K562 (cell line): ENCODE data around the gene HNF1B. TPM values are rescaled to one million over a fixed set of nuclear protein-coding genes. Genes with fewer than 3 reads are reported as not detected.

ENCODE experiments used
- ATAC-seq: fragments of 200-7000 bp; cut with Tn5 transposase; 3 replicates; pipeline ENCODE4 v1.9.1; 2020; ENCODE audit warnings: moderate library complexity
- BruUV-seq: library from RNA; stranded (reverse); fragments of 400-500 nt; replicated peaks from 2 replicates; lab custom pipeline; 2021; lab: Mats Ljungman, UMichigan
- CTCF ChIA-PET: fragments of 300-600 bp; formaldehyde crosslinking; extraction: SDS; loops from one replicate; lab custom pipeline; 2021; ENCODE audit warnings: low intra/inter-chr PET ratio; lab: Yijun Ruan, JAX
- POLR2A ChIA-PET: fragments of 300-600, 350-650 bp; sonication (Branson Sonifier 250); formaldehyde crosslinking; extraction: SDS; loops from one replicate; lab custom pipeline; 2021; ENCODE audit warnings: antibody characterized with exemption, inconsistent platforms; lab: Yijun Ruan, JAX
- DNase-seq, 4 experiments: peaks; one replicate each; pipeline versions ENCODE4 v3.0.0 to v3.0.0-alpha.2; 2011 to 2018; ENCODE audit warnings: low spot score in 3 of 4, mixed read lengths in 3 of 4; ENCODE audit errors: extremely low read depth in 1 of 4
- FAIRE-seq: peaks from 2 replicates; lab custom pipeline; 2011; peaks lifted over from hg19 to GRCh38; lab: Jason Lieb, UNC
- H2AFZ ChIP-seq: 2 replicates; pipeline ENCODE4 v1.6.0; 2011; ENCODE audit warnings: low read depth, low read length, control low read depth, inconsistent platforms
- H3K27ac ChIP-seq: fragments of 200-600 bp; 3 replicates; pipeline ENCODE4 v1.8.0; 2011; ENCODE audit warnings: low read depth, mild to moderate bottlenecking, control low read depth, inconsistent platforms, low read length, moderate library complexity, mixed read lengths; ENCODE audit errors: extremely low read depth
- H3K27me3 ChIP-seq, 2 experiments: fragments of 300-600 bp in 1 of 2; 2 replicates in 1 of 2; 3 replicates in 1 of 2; pipeline versions ENCODE4 v1.6.0 to v1.8.0; 2011; ENCODE audit warnings: inconsistent platforms in 2 of 2, low read length in 2 of 2, mild to moderate bottlenecking in 1 of 2, mixed read lengths in 1 of 2, moderate library complexity in 1 of 2; ENCODE audit not compliant: control insufficient read depth in 2 of 2, insufficient read depth in 2 of 2
- H3K36me3 ChIP-seq: fragments of 300-600 bp; 3 replicates; pipeline ENCODE4 v1.8.0; 2011; ENCODE audit warnings: mild to moderate bottlenecking, low read length, inconsistent platforms; ENCODE audit not compliant: control insufficient read depth, insufficient read depth
- H3K4me1 ChIP-seq, 2 experiments: fragments of 200-600 bp in 1 of 2; replicated peaks in 1 of 2; 2 replicates in 1 of 2; 3 replicates in 1 of 2; pipeline versions ENCODE4 v1.5.1 to v1.8.0; 2011; ENCODE audit warnings: inconsistent platforms in 2 of 2, low read length in 2 of 2, mild to moderate bottlenecking in 1 of 2, mixed read lengths in 1 of 2, moderate library complexity in 1 of 2; ENCODE audit not compliant: control insufficient read depth in 2 of 2, insufficient read depth in 2 of 2
- H3K4me2 ChIP-seq: 2 replicates; pipeline ENCODE4 v1.6.1; 2011; ENCODE audit warnings: low read length, control low read depth, inconsistent platforms, mixed read lengths; ENCODE audit not compliant: insufficient read depth
- H3K4me3 ChIP-seq: fragments of 200-600 bp; sonication (generic), shearing (Covaris generic); 2 replicates; pipeline ENCODE4 v1.5.1; 2016; ENCODE audit warnings: control low read depth, inconsistent platforms
- H3K79me2 ChIP-seq: fragments of 200-600 bp; 3 replicates; pipeline ENCODE4 v1.8.0; 2011; ENCODE audit warnings: low read length, inconsistent platforms; ENCODE audit not compliant: control insufficient read depth, insufficient read depth
- H3K9ac ChIP-seq, 2 experiments: 2 replicates each; pipeline versions ENCODE4 v1.6.0 to v1.6.1; 2011; ENCODE audit warnings: low read depth in 2 of 2, low read length in 2 of 2, control low read depth in 1 of 2, inconsistent platforms in 1 of 2, mild to moderate bottlenecking in 1 of 2, mixed read lengths in 1 of 2; ENCODE audit not compliant: insufficient read depth in 1 of 2
- H3K9me1 ChIP-seq: one replicate; pipeline ENCODE4 v1.6.0; 2011; ENCODE audit warnings: inconsistent platforms, mild to moderate bottlenecking, low read length, moderate library complexity; ENCODE audit not compliant: control insufficient read depth, insufficient read depth
- H3K9me3 ChIP-seq: replicated peaks from 2 replicates; pipeline ENCODE4 v1.5.1; 2011; ENCODE audit warnings: low read depth, low read length, inconsistent platforms; ENCODE audit not compliant: control insufficient read depth, insufficient read depth
- H4K20me1 ChIP-seq: replicated peaks from 2 replicates; pipeline ENCODE4 v1.6.1; 2011; ENCODE audit warnings: low read length, inconsistent platforms, mixed read lengths; ENCODE audit not compliant: control insufficient read depth, insufficient read depth
- CTCF ChIP-seq, 3 experiments: IDR thresholded peaks in 2 of 3; conservative IDR thresholded peaks in 1 of 3; 2 replicates each; pipeline ENCODE4 v1.5.1; 2011 to 2012; ENCODE audit warnings: low read length in 3 of 3, mild to moderate bottlenecking in 3 of 3, control low read depth in 2 of 3, improper control_type of control experiment in 1 of 3, inconsistent platforms in 1 of 3, low read depth in 1 of 3, mixed read lengths in 1 of 3, moderate library complexity in 1 of 3; ENCODE audit not compliant: insufficient read depth in 2 of 3
- PTRF ChIP-seq: fragments of 450-650 bp; IDR thresholded peaks from 2 replicates; pipeline ENCODE4 v1.6.1; 2016; ENCODE audit warnings: mild to moderate bottlenecking, missing genetic modification characterization, missing compliant biosample characterization
- RAD21 ChIP-seq, 2 experiments: fragments of 250-450 bp in 1 of 2; fragments of 450-650 bp in 1 of 2; sonication (Bioruptor Pico) in 1 of 2; formaldehyde crosslinking in 1 of 2; IDR thresholded peaks in 1 of 2; conservative IDR thresholded peaks in 1 of 2; 2 replicates each; pipeline versions ENCODE4 v1.4.0 to v1.8.0; 2020 to 2022; ENCODE audit warnings: mild to moderate bottlenecking in 2 of 2, moderate library complexity in 1 of 2
- RBM25 ChIP-seq: fragments of 200-400 bp; formaldehyde crosslinking; IDR thresholded peaks from 2 replicates; pipeline ENCODE4 v1.6.1; 2018; ENCODE audit warnings: low read length, low read depth, moderate library complexity; ENCODE audit not compliant: severe bottlenecking
- SMARCA5 ChIP-seq: fragments of 450-650 bp; IDR thresholded peaks from 2 replicates; pipeline ENCODE4 v1.6.1; 2016
- ZFP36 ChIP-seq: fragments of 150-350 bp; IDR thresholded peaks from 2 replicates; pipeline ENCODE4 v1.6.1; 2018; ENCODE audit warnings: low read length, low read depth; ENCODE audit not compliant: partially characterized antibody
- ZNF436 ChIP-seq: fragments of 250-450, 450-650 bp; sonication (Bioruptor Pico); formaldehyde crosslinking; IDR thresholded peaks from 2 replicates; pipeline ENCODE4 v1.7.0; 2020; ENCODE audit warnings: mild to moderate bottlenecking
- ZNF57 ChIP-seq: fragments of 450-650 bp; formaldehyde crosslinking; IDR thresholded peaks from 2 replicates; pipeline ENCODE4 v1.4.0; 2020; ENCODE audit warnings: mild to moderate bottlenecking, moderate library complexity
- WGBS: fragments of 100-300 bp; shearing (Covaris generic); methylation state at CpG from one replicate; pipeline ENCODE4 v1.1.6; 2016; ENCODE audit warnings: low coverage, mixed read lengths; ENCODE audit not compliant: insufficient coverage; ENCODE audit errors: missing lambda C conversion rate; 5-methylcytosine and 5-hydroxymethylcytosine counted together
- in situ Hi-C: fragments of 300-500 bp; cut with MboI; formaldehyde crosslinking; loops from 4 replicates; pipeline ENCODE4 v1.15.0; 2018; ENCODE audit warnings: inconsistent platforms, mixed read lengths
- intact Hi-C: fragments of 100-400 bp; cut with micrococcal nuclease; formaldehyde crosslinking; loops from 2 replicates; pipeline ENCODE4 v1.14.2; 2022
- polyA plus RNA-seq, 8 experiments: library from polyadenylated mRNA; depleted of rRNA in 4 of 8; stranded (reverse) in 5 of 8; unstranded in 3 of 8; fragments of >200 nt; fragmentation: Nextera tagmentation in 2 of 8; fragmentation: Illumina TruSeq in 1 of 8; extraction: Ambion mirVana in 2 of 8; extraction: Trizol in 1 of 8; gene quantifications; 2 replicates each; pipeline versions ENCODE4 v1.2.1 to v1.2.3, GENCODE V29; 2011 to 2014; ENCODE audit warnings: inconsistent platforms in 1 of 8, missing spikeins in 1 of 8
- total RNA-seq, 7 experiments: library from RNA; depleted of rRNA in 6 of 7; stranded (reverse); fragments of >200 nt in 6 of 7; fragmentation: Illumina TruSeq in 2 of 7; extraction: Trizol in 2 of 7; gene quantifications; 2 replicates each; pipeline versions ENCODE4 v1.2.1 to v1.2.3, GENCODE V29; 2011 to 2021; ENCODE audit warnings: low replicate concordance in 1 of 7

HNF1B gene
- total and polyA plus RNA-seq, 9 of the 15 experiments (the other 6 are each of a cell fraction or from before 2014, with no cell fraction given), result not detected

- ChIA-PET POLR2A (interaction anchor here (1.3 kb wide), 1 partner anchor 9 kb away, joined by 5 read pairs; no protein-coding TSS in a partner anchor), CTCF (no interaction called here)
- H3K9me1 ChIP-seq, result no peaks in the 10 kb centered on the region
- H3K9me3 ChIP-seq, result no peaks in the 10 kb centered on the region
- in situ Hi-C loops, result no loop called here
- H3K4me3 ChIP-seq, result no peak overlapping the region
- no peak overlapping the region for H3K27ac ChIP-seq
- no TSS peak for BruUV-seq
- no peak for FAIRE-seq
- intact Hi-C loops, result no loop called here
- peaks cover 32 to 47% of the 10 kb centered on the region in 2 experiments for H3K27me3 ChIP-seq
- H3K9ac ChIP-seq, result no peak overlapping the region
- no peak overlapping the region for H3K4me2 ChIP-seq
- H3K36me3 ChIP-seq, result no peaks in the 10 kb centered on the region
- TF ChIP-seq CTCF (IDR thresholded peaks at IDR 0.05 in 2 of 3, conservative IDR thresholded peaks at IDR 0.05 in 1 of 3; ENCODE audit: insufficient read depth in 2 of 3, low read depth in 1 of 3, low read length in 3 of 3) (peak in 2 of 3 experiments; percentile 19 to 29; a peak in 3 of 6 replicates), RAD21 (CRISPR knock-in tag; conservative IDR thresholded peaks at IDR 0.05 in 1 of 2, IDR thresholded peaks at IDR 0.05 in 1 of 2) (0 out of 4 replicates have a peak, but pooled peaks of 1 of the 2 experiments have one; percentile 8), SMARCA5 (peak; percentile 83), ZNF57 (CRISPR knock-in tag) (no peak), ZNF436 (CRISPR knock-in tag) (peak; percentile 39), PTRF (tag) (no peak), RBM25 (peak; percentile 93), ZFP36 (peak; percentile 99)
- no peak for DNase-seq
- 0% methylated on average over 1 of the region's 1 CpG for WGBS
- H4K20me1 ChIP-seq, result no peaks in the 10 kb centered on the region; the same call in 1 of the 2 replicates
- ATAC-seq, result no peak
- peaks cover 0 to 4% of the 10 kb centered on the region in 2 experiments; a peak in 1 of 5 replicates for H3K4me1 ChIP-seq
- no peak overlapping the region for H2AFZ ChIP-seq
- H3K79me2 ChIP-seq, result no peaks in the 10 kb centered on the region
Observed at GRCh38 chr17:37737081-37737480, 7.8 kb downstream of the HNF1B start.
